GM12874 (cell line): ENCODE measurements around the gene IQCE.

Source experiments
- TF ChIP-seq, protein P1 (sequence below): IDR thresholded peaks from 2 replicates; pipeline ENCODE4 v1.5.1; 2011; ENCODE audit warnings: low read depth, mild to moderate bottlenecking, control low read depth, low read length, moderate library complexity; ENCODE audit not compliant: insufficient read depth

The IQCE gene

DNA sequence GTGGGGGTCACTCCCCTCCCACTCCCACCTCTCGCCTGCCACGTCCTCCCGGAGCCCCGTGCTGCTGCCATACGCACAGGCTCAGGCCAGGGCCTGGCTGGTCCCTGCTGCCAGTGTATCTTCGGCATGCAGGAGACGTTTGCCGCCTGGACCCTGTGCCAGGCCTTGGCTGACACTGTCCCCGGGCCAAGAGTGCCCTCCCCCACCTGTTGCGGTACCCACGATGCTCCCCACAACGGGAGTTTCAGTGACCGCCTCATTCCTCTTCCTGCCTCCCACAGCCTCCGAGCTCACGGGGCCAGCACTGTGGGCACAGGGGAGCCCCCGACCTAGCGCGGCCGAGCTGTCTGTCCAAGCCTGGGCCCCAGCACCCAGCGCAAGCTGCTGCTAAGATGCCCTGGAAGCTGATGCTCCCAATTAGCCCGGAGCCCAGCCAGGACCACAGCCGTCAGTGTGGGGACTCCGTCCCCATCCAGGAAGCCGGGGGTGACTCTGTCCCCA is 80.5 kb downstream of the IQCE start:
- TF ChIP-seq, protein P1, sequence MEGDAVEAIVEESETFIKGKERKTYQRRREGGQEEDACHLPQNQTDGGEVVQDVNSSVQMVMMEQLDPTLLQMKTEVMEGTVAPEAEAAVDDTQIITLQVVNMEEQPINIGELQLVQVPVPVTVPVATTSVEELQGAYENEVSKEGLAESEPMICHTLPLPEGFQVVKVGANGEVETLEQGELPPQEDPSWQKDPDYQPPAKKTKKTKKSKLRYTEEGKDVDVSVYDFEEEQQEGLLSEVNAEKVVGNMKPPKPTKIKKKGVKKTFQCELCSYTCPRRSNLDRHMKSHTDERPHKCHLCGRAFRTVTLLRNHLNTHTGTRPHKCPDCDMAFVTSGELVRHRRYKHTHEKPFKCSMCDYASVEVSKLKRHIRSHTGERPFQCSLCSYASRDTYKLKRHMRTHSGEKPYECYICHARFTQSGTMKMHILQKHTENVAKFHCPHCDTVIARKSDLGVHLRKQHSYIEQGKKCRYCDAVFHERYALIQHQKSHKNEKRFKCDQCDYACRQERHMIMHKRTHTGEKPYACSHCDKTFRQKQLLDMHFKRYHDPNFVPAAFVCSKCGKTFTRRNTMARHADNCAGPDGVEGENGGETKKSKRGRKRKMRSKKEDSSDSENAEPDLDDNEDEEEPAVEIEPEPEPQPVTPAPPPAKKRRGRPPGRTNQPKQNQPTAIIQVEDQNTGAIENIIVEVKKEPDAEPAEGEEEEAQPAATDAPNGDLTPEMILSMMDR = no peak

DNA sequence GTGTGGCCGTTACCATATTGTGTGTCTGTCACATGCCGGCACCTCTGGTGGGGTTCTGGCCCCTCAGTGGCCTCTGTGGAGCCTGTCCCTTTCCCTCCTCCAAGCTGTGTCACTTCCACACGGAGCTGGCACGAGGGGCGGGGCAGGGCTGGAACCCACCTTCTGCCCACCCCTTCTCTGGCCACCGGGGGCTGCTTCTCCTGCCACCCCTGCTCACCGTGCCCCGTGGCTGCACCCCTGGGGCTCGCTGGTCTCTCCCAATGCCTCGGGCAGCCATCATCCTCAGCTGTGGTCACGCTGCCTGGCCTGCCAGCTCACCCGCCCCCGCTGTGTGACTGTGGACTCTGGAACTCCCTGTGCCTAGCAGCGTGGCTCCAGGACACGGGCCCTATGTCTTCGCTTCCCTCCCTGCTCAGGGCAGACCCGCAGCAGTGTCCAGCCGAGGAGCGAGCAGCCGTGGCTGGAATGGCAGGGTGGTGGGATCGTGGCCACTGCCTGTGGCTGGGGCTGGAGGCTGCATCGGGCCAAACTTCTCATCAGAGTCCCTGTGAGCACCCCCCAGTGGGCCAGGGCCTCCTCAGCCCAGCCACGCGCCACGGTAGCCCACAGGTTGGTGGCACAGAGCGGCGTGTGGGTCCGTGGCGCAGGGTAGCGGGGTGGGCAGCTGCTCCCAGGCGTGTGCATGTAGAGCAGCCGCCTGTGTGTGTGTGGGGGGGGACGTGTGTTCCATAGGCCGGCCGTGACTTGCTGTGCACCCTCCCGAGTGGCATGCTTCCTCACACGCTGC is 81.1 kb downstream of the IQCE start:
- TF ChIP-seq, protein P1 = 0 out of 2 replicates have a peak, but pooled peaks have one; percentile 2

DNA sequence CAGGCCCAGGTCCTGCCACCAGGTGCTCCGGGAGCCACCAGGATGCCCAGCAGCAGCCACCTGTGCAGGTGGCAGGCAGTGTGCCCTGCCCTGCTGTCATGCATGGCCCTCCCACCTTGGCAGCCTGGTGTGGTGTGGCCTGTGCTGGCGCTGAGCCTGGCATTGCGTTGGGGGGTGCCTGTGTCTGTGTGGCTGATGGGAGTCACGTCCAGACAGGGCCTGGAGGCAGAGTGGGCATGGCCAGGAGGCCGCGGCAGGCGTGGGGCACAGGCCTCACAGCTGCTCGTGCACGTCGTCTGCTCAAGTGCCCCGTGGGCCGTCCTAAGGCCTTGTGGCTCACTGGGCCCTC is 81.7 kb downstream of the IQCE start:
- TF ChIP-seq, protein P1 = no peak

DNA sequence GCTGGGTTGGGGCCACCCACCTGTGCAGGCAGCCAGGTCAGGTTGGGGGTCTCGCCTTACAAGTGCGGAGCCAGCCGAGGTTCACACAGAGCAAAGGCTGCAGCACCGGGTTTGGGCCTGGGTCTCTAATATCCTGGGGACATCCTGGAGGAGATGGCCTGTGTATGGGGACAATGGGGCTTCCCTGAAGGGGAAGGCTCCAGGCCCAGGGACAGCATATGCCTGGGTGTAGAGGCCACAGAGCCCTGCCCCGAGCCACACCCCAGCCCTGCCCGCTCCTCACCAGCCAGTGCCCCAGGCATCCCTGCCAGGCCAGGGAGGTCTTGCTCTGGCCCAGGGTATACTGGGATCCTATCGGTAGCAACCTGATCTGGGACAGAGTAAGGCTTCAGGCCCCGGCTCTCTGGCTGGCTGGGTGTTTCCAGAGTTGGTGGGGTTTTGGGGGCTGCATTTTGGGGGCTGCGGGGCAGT is 82.1 kb downstream of the IQCE start:
- TF ChIP-seq, protein P1 = no peak

DNA sequence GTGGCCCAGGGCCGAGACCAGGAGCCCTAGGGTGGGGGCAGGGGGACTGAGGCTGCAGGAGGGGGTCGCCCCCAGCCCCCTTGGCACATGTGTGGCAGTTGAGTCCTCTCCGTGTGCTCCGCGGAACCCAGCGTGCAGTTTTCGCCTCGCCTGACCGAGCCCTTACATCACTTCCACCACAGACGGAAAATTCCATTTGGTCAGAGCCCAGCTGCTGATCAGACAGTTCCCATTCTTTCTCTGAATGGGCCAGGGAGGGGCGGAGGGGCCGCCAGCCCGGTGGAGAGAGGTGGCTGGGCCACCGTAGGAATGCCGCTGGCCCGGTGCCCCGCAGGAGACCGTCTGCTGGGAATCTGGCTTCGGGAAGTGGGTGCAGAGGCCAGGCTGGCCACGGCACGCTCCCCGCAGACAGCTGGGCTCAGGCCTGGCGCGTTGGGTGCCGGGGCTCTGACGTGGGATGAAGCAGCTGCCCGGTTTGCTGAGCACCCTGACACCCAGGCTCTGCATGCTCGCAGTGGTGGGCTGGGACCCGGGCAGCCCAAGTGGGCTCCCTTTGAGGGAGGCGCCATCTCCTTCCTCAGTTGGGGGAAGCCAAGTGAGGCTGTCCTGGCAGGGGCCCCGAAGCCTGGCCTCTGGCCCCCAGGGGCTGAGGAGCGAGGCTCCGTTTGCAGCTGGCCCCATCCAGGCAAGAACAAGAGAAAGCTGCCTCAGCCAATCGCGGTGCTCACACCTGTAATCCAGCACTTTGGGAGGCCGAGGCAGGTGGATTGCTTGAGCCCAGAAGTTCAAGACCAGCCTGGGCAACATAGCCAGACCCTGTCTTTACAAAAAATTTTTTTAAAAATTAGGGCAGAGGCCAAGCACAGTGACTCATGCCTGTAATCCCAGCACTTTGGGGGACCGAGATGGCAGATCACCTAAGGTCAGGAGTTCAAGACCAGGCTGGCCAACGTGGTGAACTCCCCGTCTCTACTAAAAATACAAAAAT is 82.9 kb downstream of the IQCE start:
- TF ChIP-seq, protein P1 = no peak

DNA sequence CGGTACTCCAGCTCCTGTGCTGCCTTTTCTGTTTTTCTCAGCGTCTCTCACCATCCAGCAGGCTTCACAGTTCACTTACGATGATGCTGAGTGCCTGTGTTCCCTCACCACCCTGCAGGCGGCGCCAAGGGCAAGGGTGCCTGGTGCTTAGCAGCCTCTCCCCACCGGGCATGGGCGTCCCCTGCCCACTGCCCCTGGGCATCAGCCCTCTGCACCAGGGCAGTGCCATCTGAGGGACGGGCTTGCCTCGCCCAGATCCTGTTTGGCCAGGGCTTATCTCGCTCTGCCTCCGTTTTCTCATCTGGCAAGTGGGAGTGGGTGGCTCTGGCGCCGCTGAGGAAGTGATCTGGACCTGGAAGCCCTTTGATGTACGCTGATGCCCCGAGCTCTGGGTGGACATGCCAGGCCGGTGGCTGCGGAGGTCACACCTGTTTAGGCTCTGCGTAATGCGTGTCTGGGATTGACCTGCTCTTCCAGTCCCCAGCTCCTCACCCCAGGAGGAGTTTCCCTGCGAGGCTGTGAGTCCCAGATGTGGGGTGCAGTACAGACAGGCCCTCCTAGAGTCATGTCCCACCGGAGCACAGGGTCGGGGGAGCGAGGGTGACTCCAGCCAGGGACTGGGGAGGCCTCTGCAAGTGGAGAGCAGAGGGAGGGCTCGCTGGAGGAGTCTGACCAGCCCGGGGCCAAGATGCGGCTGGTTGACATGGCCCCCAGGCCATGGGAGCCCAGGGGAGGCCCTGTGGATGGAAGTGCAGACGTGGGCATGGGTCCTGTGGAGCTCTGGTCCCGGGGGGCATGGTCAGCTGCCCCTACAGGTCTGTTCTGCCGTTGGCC is 84.8 kb downstream of the IQCE start:
- TF ChIP-seq, protein P1 = peak; percentile 24; the same call in 1 of the 2 replicates

DNA sequence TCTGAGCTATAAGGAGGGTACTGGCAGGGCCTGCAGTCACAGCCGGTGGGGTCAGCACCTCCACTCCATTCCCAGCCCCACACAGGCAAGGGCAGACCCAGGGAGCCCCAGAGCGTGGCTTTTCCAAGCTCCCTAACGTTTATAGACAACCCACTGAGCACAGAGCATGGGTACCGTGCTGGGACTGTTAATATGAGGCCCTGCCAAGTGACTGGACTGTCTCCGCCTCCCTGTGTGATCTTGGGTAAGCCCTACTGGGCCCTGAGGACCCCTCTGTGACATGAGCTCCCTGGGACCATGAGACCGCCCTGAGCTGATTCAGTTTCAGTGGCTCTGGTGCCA is 85.4 kb downstream of the IQCE start:
- TF ChIP-seq, protein P1 = no peak
